HUES6 (cell line): ENCODE data around the gene CDC6.

ENCODE experiments used
- H3K27ac ChIP-seq: 2 replicates; pipeline ENCODE4 v1.7.0; 2013; ENCODE audit warnings: low read depth, mild to moderate bottlenecking, low read length, inconsistent platforms
- H3K27me3 ChIP-seq: 2 replicates; pipeline ENCODE4 v1.6.1; 2013; ENCODE audit warnings: low read length; ENCODE audit not compliant: control insufficient read depth, insufficient read depth
- H3K36me3 ChIP-seq: 2 replicates; pipeline ENCODE4 v1.6.1; 2013; ENCODE audit warnings: low read length; ENCODE audit not compliant: control insufficient read depth, insufficient read depth
- H3K4me1 ChIP-seq: 2 replicates; pipeline ENCODE4 v1.6.1; 2013; ENCODE audit warnings: low read length; ENCODE audit not compliant: control insufficient read depth, insufficient read depth
- H3K4me3 ChIP-seq: 2 replicates; pipeline ENCODE4 v1.5.1; 2013; ENCODE audit warnings: low read depth, low read length
- H3K9ac ChIP-seq: one replicate; pipeline ENCODE4 v1.6.1; 2013; ENCODE audit warnings: mild to moderate bottlenecking, low read length
- H3K9me3 ChIP-seq: 2 replicates; pipeline ENCODE4 v1.6.1; 2013; ENCODE audit warnings: low read depth, low read length; ENCODE audit not compliant: control insufficient read depth, insufficient read depth

CDC6 gene

DNA sequence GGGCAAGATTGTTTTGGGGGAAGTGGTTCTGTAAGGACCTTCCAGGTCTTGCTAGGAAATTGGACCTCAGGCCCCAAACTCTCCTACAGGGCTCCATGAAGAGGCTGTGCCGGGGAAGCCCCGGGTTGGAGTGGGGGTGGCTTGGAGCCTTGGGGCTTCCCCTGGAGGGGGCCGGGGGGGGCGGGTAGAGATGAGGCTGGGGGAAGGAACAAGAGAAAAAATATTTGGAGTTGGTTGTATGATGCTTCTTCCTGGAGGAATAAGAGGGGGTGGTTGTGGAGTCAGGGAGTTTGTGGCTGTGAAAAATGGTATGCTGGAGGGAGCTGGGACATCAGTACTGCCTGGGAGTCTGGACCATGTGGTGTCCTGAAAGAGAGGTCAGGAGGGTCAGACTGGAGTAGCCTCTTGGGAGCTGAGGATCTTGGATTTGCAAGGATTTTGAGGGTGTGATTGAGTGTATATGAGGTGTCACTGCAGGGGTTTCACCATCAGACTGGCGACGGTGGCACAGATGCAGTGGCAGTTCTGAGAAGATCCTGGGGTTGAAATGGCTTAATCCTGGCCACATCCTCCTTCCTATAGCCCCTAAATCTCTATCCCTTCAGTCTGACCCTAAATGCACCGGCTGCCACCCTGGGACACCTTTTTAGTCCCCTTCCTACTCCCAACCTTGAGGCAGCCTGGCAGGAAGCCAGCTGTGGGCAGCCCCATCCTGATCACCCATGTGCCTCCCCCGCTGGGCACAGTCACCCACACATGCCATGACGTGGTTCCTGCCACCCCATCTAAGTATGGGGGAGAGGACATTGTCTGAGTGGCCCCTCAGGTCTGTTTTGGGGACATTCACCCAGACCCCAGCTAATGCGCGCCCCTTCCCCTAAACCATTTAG is 32.2 kb downstream of the CDC6 start:
- Histone ChIP-seq H3K9me3 (no peaks in the 10 kb centered on the region), H3K4me3 (no peak overlapping the region), H3K9ac (no peak overlapping the region), H3K36me3 (no peaks in the 10 kb centered on the region), H3K27me3 (peaks cover 25% of the 10 kb centered on the region), H3K4me1 (peaks cover 52% of the 10 kb centered on the region), H3K27ac (no peak overlapping the region)

DNA sequence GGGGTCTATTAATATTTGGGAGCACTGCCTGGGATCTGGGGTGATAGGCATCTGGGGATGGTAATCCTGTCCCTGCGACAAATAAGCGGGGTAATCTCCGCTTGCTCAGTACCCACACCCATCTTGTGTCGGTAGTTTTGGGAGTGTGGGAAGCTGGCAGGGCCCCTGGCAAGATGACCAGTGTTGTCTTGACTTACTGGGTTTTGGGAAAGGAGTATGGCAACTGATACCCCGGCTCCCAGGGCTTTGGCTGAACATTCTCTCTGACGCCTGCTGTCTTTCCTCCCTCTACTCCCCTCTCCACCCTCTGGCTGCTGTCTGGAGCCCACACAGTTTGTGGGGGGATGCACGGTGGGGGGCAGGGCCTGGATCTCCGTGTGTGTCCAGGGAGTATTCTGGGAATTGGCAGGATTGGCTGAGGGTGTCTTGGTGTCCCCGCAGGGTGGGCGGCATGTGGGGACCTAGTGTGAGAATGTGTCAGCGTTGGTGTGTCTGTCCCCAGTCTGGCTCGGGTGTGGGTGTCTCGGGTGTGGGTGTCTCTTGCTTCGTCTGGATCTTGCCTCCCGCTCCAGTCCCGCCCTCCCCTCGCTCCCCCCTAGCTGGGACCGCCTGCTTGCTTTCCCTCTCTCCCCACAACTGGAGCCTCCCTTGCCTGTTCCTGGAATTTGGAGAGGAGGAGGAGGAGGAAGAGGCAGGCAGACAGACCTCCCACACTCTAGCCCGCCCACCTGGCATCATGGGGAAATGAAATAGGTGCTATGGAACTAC is 33.3 kb downstream of the CDC6 start:
- Histone ChIP-seq H3K36me3 (no peaks in the 10 kb centered on the region), H3K27me3 (peaks cover 22% of the 10 kb centered on the region), H3K9ac (no peak overlapping the region), H3K27ac (no peak overlapping the region), H3K4me3 (no peak overlapping the region), H3K4me1 (peaks cover 47% of the 10 kb centered on the region), H3K9me3 (no peaks in the 10 kb centered on the region)

DNA sequence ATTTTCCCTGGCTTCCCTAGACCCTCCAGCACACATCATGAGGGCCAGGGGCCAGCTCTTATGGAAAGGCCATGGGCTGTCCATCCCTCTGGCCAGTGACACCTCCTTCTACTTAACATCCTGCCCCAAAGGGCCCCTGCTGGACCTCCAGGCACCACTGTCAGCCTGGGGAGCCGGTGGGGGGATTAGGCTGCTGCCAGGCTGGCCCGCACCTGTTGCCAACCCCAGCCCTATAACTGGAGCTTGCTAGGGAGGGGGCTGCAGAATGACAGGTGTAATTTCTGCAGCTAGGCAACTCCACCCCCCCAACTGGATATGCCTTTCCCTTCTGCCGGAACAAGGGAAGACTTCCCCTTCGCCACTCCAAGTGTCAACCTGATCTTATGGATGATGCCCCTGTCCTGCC is 33.8 kb downstream of the CDC6 start:
- Histone ChIP-seq H3K36me3 (no peaks in the 10 kb centered on the region), H3K27ac (no peak overlapping the region), H3K4me1 (peaks cover 41% of the 10 kb centered on the region), H3K9ac (no peak overlapping the region), H3K9me3 (no peaks in the 10 kb centered on the region), H3K4me3 (no peak overlapping the region), H3K27me3 (peaks cover 16% of the 10 kb centered on the region)

DNA sequence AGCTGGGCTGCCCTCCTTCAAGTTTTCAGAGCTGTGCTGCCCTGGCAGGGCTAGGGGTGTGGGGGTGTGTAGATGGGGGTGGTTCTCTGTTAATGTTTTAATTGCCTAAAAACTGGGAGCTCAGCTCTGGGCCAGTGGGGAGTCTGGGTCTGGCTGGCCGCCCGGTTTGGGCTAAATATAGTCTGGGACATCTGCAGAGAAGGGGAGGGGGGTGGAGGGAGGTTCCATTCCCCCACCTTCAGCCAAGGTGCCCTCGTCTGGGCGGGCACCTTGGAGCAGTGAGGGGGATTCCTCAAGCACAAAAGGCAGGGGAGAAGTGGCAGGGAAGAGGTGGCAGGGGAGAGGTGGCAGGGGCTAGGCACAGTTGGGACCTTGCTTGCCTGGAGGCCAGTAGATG is 34.3 kb downstream of the CDC6 start:
- Histone ChIP-seq H3K27me3 (peaks cover 14% of the 10 kb centered on the region), H3K9ac (no peak overlapping the region), H3K36me3 (no peaks in the 10 kb centered on the region), H3K4me1 (peaks cover 39% of the 10 kb centered on the region), H3K27ac (no peak overlapping the region), H3K9me3 (no peaks in the 10 kb centered on the region), H3K4me3 (no peak overlapping the region)

DNA sequence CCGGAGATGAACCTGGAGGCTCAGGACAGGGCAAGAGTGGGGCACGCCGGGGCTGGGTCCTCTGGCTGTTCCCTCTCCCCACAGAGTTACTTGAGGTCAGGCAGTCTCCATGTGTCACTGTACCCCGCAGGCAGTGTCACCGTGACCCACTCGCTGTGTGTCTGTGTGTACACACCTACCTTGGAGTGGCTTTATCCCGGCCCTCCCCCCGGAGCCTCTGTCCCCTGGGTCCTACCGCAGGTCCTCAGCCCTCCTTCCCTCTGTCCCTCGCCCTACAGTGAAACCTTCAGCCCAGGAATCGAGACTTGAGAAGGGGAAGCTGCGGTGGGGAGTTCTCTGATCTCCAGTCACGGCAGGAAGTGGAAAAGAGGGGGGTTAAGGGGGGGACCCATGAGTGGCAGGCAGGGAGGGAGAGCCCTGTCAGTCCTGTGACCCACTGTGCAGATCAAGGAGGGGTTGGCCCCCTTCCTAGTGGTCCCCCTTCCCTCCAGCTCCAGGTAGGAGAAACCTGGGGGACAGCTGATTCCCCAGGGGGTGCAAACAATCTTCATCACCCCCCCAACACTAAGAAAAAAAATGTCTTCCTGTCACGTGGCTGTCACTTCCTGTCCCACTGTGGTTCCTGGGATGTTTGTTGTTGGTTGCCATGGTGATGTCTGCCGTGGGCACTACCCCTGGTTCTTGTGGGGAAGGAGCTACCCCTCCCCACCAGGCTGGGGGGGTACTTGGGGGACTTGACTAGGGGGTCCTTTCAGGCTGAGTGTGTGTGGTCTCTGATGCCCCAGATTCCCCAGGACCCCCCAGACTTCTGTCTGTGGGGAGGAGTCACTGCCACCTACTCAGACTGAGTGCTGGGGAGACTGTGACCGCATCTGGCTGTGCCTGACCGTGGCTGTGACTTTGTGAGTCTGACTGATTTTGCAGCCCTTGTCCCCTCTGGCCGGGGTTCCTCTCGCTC is 35.0 kb downstream of the CDC6 start:
- no peaks in the 10 kb centered on the region for H3K9me3 ChIP-seq
- H3K36me3 ChIP-seq = no peaks in the 10 kb centered on the region
- peak overlapping the region; percentile 21 for H3K9ac ChIP-seq
- peak overlapping the region; percentile 3; the same call in 1 of the 2 replicates for H3K4me3 ChIP-seq
- peaks cover 34% of the 10 kb centered on the region for H3K4me1 ChIP-seq
- no peak overlapping the region for H3K27ac ChIP-seq
- H3K27me3 ChIP-seq = peaks cover 10% of the 10 kb centered on the region

DNA sequence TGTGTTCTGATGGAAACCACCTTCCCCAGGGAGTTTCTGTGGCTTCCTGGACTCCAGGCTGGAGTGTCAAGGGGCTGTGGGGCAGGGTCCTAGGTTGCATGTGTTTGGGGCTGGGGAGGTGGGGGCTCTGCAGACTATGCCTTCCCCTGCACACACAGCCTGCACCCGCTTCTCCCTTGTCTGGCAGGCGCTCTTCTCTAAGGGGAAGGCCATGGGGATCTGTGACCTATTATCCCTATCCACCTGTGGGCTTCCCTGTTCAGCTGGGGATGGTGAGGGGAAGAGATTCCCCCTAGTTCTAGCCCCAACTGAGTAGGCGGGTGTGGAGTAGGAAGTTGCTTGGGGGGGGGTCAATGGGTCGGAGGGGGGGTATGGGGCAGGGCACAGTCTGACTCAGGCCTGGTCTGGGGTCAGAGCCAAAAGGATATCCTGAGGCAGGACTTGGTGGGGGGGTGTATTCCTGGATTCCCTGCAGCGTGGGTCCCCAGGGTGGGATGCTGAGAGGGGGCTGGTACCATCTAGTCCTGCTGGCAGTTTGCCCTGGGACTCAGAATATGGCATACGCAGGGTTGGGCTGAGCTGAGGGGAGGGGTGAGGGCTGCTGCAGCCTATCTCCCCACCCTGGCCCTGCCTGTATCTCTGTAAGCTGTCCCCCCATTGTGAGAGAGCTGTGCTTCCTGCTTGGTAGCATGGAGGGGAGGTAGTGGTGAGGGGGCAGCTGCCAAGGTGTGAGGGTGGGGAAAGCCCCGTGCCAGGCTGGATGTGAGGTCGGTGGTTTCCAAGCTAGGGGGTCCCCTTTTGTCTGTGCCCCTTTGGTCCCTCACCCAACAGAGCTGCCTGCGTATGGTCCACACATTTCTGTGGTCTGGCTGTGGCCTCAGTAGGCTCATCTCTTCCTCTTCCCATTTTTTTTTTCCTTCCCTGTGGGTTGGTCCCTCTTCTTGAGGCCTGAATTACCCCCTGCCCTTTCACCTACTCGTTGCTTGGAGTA is 36.0 kb downstream of the CDC6 start:
- Histone ChIP-seq H3K4me3 (no peak overlapping the region), H3K9ac (peak overlapping the region; percentile 4), H3K36me3 (no peaks in the 10 kb centered on the region), H3K4me1 (peaks cover 32% of the 10 kb centered on the region), H3K27ac (no peak overlapping the region), H3K9me3 (no peaks in the 10 kb centered on the region), H3K27me3 (peaks cover 6% of the 10 kb centered on the region)

DNA sequence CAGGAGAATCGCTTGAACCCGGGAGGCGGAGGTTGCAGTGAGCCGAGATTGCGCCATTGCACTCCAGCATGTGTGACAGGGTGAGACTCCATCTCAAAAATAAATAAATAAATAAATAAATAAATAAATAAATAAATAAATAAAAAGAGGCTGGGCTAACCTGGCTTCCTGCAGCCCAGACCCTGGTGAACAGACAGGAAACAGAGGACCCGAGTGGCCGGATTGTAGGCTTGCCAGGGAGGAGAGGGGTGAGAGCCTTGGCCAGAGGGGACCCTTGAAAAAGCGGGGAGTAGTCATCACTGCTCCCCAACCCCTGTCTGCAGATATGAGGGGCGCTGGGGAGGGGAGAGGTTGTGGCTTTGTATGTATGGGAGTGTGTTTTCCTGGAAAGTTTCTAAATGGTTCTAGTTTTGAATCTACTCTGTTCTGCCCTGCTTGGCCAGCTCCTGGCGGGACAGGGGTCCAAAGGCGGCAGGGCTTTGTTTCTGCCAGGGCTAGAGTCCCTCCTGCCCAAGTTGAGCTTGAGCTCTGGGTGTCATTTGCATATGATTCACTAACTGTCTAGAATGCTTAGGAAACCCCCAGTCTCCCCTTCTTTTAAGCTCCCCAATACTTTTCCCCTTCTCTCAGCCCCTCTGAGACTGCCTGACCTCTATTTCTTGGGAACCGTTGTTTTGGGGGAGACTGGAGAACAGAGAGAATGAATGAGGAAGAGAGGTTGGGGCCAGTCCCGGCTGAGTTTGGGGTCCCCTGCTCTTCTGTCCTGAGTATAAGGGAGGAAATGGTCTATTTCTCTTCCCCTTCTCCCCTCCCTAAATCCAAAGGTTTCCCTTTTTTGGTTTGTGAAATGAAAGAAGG is 37.7 kb downstream of the CDC6 start:
- no peaks in the 10 kb centered on the region for H3K9me3 ChIP-seq
- peaks cover 32% of the 10 kb centered on the region for H3K4me1 ChIP-seq
- H3K27ac ChIP-seq = no peak overlapping the region
- no peak overlapping the region for H3K9ac ChIP-seq
- H3K4me3 ChIP-seq = no peak overlapping the region
- no peaks in the 10 kb centered on the region for H3K36me3 ChIP-seq
- H3K27me3 ChIP-seq = no peaks in the 10 kb centered on the region

DNA sequence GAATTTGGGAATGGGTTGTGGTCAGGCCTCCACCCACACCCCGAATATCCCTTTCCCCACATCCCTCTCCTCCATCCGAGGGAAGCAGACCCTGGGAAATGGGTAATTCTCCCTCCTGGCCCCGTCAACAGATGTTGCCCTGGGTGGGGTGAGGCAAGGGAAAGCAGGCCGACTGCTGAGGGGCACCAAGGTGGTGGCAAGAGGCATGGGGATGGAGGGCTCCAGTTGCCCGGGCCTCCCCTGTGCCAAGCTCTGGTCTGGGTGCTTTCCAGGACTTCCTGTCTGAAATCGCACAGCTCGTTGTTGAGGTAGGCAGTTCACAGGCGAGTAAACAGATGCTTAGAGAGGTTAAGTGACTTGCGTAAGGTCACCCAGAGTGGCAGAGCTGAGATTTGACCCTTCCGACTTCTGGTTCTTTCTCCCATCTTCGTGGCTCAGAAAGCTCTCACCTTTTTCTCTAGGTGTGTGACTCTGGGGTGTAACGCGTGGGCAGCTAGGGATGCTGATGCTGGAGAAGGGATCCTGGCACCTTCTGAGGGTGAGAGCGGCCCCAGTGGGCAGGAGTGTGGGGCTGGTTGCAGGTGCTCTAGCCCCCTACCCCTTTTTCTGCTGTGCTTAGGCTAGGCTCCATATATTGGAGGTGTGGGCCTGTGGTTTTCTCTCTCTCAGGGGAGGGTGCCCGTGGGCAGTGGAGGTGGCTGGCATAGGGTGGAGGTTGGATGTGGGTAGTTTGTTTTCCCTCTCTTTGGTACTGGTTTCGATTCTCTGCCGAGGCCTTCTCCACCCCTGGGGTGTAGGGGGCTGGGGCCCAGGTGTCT is 38.5 kb downstream of the CDC6 start:
- H3K27ac ChIP-seq = no peak overlapping the region
- H3K9me3 ChIP-seq = no peaks in the 10 kb centered on the region
- H3K36me3 ChIP-seq = no peaks in the 10 kb centered on the region
- H3K4me3 ChIP-seq = no peak overlapping the region
- peaks cover 27% of the 10 kb centered on the region for H3K4me1 ChIP-seq
- H3K9ac ChIP-seq = no peak overlapping the region
- no peaks in the 10 kb centered on the region for H3K27me3 ChIP-seq

DNA sequence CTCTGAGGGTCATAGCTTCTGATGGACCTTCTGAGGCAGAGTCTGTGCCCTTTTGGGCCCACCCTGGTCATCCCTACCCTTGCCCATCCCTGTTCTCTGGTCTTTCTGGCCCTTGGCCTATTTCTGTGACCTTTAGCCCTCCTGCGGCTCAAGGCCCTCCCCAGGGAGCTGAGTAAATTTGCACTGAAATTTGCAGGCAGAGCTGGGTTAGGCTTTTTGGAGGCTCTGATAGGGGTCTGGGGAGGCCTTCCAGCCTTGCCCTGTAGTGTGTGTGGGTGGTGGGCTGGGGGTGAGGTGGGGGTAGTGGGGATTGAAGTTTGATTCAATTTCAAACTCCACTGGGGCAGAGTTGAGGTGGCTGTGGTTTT is 39.1 kb downstream of the CDC6 start:
- Histone ChIP-seq H3K4me3 (no peak overlapping the region), H3K27ac (no peak overlapping the region), H3K4me1 (peaks cover 25% of the 10 kb centered on the region), H3K9ac (no peak overlapping the region), H3K36me3 (no peaks in the 10 kb centered on the region), H3K9me3 (no peaks in the 10 kb centered on the region), H3K27me3 (no peaks in the 10 kb centered on the region)
